ENCODE data around the gene DDX41. TPM values are rescaled to one million over a fixed set of nuclear protein-coding genes. Genes with fewer than 3 reads are reported as not detected.

The DDX41 gene
- total and polyA plus RNA-seq, 2 of the 13 experiments (the other 11 are each of a cell fraction or from before 2014, with no cell fraction given) = 62.8 to 105 TPM

DNA sequence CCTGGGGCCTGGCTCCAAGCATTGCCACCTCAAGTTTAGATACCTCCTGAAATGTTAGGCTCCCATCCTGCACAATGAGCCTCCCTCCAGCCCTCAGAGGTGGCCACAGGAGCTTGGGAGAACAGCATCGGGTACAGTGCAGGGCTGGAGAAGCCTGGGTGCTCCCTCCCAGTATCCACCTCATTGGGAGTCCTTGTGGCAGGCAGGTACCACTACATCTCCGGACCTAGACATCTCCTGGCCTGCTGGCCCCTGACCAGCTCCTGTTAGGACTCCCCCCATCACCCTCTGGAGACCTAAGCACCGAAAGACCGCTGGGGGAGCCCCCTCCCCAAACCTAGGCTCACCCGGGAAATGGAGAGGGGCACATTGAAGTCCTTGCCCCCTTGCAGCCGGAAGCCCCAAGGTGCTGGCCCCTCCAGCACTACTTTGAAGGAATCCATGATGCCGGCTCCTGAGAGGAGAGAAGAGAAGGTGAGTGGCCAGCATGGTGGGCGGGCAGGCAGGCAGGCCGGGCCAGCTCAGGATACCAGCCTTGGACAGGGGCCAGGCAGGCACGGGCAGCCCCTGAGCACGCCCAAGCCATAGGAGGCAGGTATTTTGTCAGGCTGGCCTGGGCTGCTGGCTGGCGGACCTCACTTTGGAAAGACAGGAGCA, 20.6 kb downstream of the DDX41 start (continued):
- peak; percentile 9; the same call in 1 of the 2 replicates for TF ChIP-seq STAG1 (CRISPR knock-in tag; IDR thresholded peaks at IDR 0.05)
- peak; percentile 9 for TF ChIP-seq AGO1 (IDR thresholded peaks at IDR 0.05; ENCODE audit: low read depth, low read length, poor library complexity, severe bottlenecking)
- TF ChIP-seq, protein P1, sequence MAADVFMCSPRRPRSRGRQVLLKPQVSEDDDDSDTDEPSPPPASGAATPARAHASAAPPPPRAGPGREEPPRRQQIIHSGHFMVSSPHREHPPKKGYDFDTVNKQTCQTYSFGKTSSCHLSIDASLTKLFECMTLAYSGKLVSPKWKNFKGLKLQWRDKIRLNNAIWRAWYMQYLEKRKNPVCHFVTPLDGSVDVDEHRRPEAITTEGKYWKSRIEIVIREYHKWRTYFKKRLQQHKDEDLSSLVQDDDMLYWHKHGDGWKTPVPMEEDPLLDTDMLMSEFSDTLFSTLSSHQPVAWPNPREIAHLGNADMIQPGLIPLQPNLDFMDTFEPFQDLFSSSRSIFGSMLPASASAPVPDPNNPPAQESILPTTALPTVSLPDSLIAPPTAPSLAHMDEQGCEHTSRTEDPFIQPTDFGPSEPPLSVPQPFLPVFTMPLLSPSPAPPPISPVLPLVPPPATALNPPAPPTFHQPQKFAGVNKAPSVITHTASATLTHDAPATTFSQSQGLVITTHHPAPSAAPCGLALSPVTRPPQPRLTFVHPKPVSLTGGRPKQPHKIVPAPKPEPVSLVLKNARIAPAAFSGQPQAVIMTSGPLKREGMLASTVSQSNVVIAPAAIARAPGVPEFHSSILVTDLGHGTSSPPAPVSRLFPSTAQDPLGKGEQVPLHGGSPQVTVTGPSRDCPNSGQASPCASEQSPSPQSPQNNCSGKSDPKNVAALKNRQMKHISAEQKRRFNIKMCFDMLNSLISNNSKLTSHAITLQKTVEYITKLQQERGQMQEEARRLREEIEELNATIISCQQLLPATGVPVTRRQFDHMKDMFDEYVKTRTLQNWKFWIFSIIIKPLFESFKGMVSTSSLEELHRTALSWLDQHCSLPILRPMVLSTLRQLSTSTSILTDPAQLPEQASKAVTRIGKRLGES (CRISPR knock-in tag; IDR thresholded peaks at IDR 0.05; ENCODE audit: borderline replicate concordance) = no peak
- TF ChIP-seq ZNF383 (CRISPR knock-in tag; IDR thresholded peaks at IDR 0.05; ENCODE audit: borderline replicate concordance) = no peak
- TF ChIP-seq GLI4 (CRISPR knock-in tag; IDR thresholded peaks at IDR 0.05; ENCODE audit: borderline replicate concordance) = peak; percentile 32; the same call in 1 of the 2 replicates
- no peak for TF ChIP-seq ZNF333 (CRISPR knock-in tag; IDR thresholded peaks at IDR 0.05; ENCODE audit: borderline replicate concordance)
- TF ChIP-seq STAT5B (CRISPR knock-in tag; IDR thresholded peaks at IDR 0.05) = no peak
- TF ChIP-seq SIN3A (IDR thresholded peaks at IDR 0.05; ENCODE audit: borderline replicate concordance, low read depth, low read length) = no peak
- TF ChIP-seq ZNF615 (CRISPR knock-in tag; IDR thresholded peaks at IDR 0.05; ENCODE audit: borderline replicate concordance) = no peak
- TF ChIP-seq, protein P2, sequence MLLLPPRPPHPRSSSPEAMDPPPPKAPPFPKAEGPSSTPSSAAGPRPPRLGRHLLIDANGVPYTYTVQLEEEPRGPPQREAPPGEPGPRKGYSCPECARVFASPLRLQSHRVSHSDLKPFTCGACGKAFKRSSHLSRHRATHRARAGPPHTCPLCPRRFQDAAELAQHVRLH (CRISPR knock-in tag; IDR thresholded peaks at IDR 0.05; ENCODE audit: borderline replicate concordance, low read depth) = 0 out of 2 replicates have a peak, but pooled peaks have one; percentile 23
- no peak for TF ChIP-seq ZNF530 (CRISPR knock-in tag; IDR thresholded peaks at IDR 0.05; ENCODE audit: low read depth)
- TF ChIP-seq, protein P3, sequence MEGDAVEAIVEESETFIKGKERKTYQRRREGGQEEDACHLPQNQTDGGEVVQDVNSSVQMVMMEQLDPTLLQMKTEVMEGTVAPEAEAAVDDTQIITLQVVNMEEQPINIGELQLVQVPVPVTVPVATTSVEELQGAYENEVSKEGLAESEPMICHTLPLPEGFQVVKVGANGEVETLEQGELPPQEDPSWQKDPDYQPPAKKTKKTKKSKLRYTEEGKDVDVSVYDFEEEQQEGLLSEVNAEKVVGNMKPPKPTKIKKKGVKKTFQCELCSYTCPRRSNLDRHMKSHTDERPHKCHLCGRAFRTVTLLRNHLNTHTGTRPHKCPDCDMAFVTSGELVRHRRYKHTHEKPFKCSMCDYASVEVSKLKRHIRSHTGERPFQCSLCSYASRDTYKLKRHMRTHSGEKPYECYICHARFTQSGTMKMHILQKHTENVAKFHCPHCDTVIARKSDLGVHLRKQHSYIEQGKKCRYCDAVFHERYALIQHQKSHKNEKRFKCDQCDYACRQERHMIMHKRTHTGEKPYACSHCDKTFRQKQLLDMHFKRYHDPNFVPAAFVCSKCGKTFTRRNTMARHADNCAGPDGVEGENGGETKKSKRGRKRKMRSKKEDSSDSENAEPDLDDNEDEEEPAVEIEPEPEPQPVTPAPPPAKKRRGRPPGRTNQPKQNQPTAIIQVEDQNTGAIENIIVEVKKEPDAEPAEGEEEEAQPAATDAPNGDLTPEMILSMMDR (CRISPR knock-in tag; IDR thresholded peaks at IDR 0.05) = peak; percentile 16; the same call in 1 of the 2 replicates
- TF ChIP-seq, protein P4, sequence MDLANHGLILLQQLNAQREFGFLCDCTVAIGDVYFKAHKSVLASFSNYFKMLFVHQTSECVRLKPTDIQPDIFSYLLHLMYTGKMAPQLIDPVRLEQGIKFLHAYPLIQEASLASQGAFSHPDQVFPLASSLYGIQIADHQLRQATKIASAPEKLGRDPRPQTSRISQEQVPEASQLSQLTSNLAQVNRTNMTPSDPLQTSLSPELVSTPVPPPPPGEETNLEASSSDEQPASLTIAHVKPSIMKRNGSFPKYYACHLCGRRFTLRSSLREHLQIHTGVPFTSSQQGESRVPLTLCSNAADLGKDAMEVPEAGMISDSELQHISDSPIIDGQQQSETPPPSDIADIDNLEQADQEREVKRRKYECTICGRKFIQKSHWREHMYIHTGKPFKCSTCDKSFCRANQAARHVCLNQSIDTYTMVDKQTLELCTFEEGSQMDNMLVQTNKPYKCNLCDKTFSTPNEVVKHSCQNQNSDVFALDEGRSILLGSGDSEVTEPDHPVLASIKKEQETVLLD (CRISPR knock-in tag; IDR thresholded peaks at IDR 0.05; ENCODE audit: low read depth) = no peak
- TF ChIP-seq PLRG1 (conservative IDR thresholded peaks at IDR 0.05) = no peak
- no peak for TF ChIP-seq SIX4 (CRISPR knock-in tag; IDR thresholded peaks at IDR 0.05)

Measured in HepG2 (cell line).